K562 (cell line): ENCODE results near the gene NEU1. TPM values are rescaled to one million over a fixed set of nuclear protein-coding genes. Genes with fewer than 3 reads are reported as not detected.

Source experiments
- BCOR ChIP-seq: fragments of 450-650 bp; IDR thresholded peaks from 2 replicates; pipeline ENCODE4 v1.6.1; 2016
- EGR1 ChIP-seq: fragments of 450-650 bp; conservative IDR thresholded peaks from 2 replicates; pipeline ENCODE4 v1.6.1; 2017; ENCODE audit warnings: mild to moderate bottlenecking
- FUS ChIP-seq: fragments of 200-400 bp; formaldehyde crosslinking; optimal IDR thresholded peaks from 2 replicates; pipeline ENCODE3; 2017; ENCODE audit warnings: low read depth, low read length
- MTA1 ChIP-seq: fragments of 450-650 bp; IDR thresholded peaks from 2 replicates; pipeline ENCODE4 v1.6.1; 2017; ENCODE audit warnings: borderline replicate concordance
- MYC ChIP-seq, 2 experiments: fragments of 250-450 bp in 1 of 2; sonication (Bioruptor Pico) in 1 of 2; IDR thresholded peaks; 2 replicates each; pipeline versions ENCODE4 v1.5.1 to v1.6.1; 2012 to 2021; ENCODE audit warnings: low read depth in 2 of 2, borderline replicate concordance in 1 of 2, improper control_type of control experiment in 1 of 2, low read length in 1 of 2, mild to moderate bottlenecking in 1 of 2, moderate library complexity in 1 of 2
- RBM25 ChIP-seq: fragments of 200-400 bp; formaldehyde crosslinking; IDR thresholded peaks from 2 replicates; pipeline ENCODE4 v1.6.1; 2018; ENCODE audit warnings: low read length, low read depth, moderate library complexity; ENCODE audit not compliant: severe bottlenecking
- ZNF79 ChIP-seq: fragments of 250-450 bp; sonication (Bioruptor Pico); IDR thresholded peaks from 2 replicates; pipeline ENCODE4 v1.4.0; 2020; ENCODE audit warnings: low read depth, mild to moderate bottlenecking, moderate library complexity
- polyA plus RNA-seq, 8 experiments: library from polyadenylated mRNA; depleted of rRNA in 4 of 8; stranded (reverse) in 5 of 8; unstranded in 3 of 8; fragments of >200 nt; fragmentation: Nextera tagmentation in 2 of 8; fragmentation: Illumina TruSeq in 1 of 8; extraction: Ambion mirVana in 2 of 8; extraction: Trizol in 1 of 8; gene quantifications; 2 replicates each; pipeline versions ENCODE4 v1.2.1 to v1.2.3, GENCODE V29; 2011 to 2014; ENCODE audit warnings: inconsistent platforms in 1 of 8, missing spikeins in 1 of 8
- total RNA-seq, 7 experiments: library from RNA; depleted of rRNA in 6 of 7; stranded (reverse); fragments of >200 nt in 6 of 7; fragmentation: Illumina TruSeq in 2 of 7; extraction: Trizol in 2 of 7; gene quantifications; 2 replicates each; pipeline versions ENCODE4 v1.2.1 to v1.2.3, GENCODE V29; 2011 to 2021; ENCODE audit warnings: low replicate concordance in 1 of 7
- TF ChIP-seq, protein P1 (sequence below): sonication (generic); formaldehyde crosslinking; IDR thresholded peaks from 2 replicates; pipeline ENCODE4 v1.5.0; 2020; ENCODE audit warnings: missing genetic modification reagents
- TF ChIP-seq, protein P2 (sequence below): sonication (generic); formaldehyde crosslinking; IDR thresholded peaks from 2 replicates; pipeline ENCODE4 v1.9.0; 2022; ENCODE audit warnings: mild to moderate bottlenecking, missing genetic modification reagents
- TF ChIP-seq, protein P3 (sequence below), 2 experiments: fragments of 450-650 bp; conservative IDR thresholded peaks; 2 replicates each; pipeline ENCODE4 v1.6.1; 2017; ENCODE audit warnings: mild to moderate bottlenecking in 2 of 2, moderate library complexity in 2 of 2
- TF ChIP-seq, protein P4 (sequence below): sonication (generic); formaldehyde crosslinking; IDR thresholded peaks from 2 replicates; pipeline ENCODE4 v1.8.0; 2022; ENCODE audit warnings: mild to moderate bottlenecking, missing genetic modification reagents

Gene NEU1
- total and polyA plus RNA-seq, 9 of the 15 experiments (the other 6 are each of a cell fraction or from before 2014, with no cell fraction given): 14.8 to 67.8 (median 51.0) TPM

DNA sequence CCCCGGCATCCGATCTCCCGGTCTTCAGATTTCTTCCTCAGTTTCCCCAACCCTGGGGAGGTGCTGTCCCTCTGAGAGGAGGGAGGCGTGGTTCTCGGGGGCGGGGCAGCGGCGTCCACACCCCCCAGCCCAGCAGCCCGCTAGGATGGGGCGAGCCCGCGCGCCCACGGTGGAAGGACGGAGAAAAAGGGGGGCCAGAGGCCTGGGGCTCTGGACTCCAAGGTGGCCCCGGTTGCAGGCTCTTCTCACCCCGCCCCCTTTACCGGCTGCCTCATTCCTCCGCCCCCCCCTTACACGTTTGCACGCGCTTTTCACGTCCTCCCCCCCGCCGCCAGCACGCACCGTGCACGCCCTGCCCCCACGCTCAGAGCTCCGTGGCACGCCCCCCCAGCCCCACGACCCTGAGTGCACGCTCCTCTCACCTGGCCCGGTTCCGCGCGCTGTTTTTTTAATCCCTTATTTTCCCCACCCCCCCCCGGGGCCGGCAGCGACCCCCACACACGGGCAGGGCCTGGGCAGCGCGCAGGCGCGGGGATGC is 38.9 kb upstream of the NEU1 start (continued):
- TF ChIP-seq, protein P1, sequence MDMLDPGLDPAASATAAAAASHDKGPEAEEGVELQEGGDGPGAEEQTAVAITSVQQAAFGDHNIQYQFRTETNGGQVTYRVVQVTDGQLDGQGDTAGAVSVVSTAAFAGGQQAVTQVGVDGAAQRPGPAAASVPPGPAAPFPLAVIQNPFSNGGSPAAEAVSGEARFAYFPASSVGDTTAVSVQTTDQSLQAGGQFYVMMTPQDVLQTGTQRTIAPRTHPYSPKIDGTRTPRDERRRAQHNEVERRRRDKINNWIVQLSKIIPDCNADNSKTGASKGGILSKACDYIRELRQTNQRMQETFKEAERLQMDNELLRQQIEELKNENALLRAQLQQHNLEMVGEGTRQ (CRISPR knock-in tag): 0 out of 2 replicates have a peak, but pooled peaks have one; percentile 16
- TF ChIP-seq, protein P2, sequence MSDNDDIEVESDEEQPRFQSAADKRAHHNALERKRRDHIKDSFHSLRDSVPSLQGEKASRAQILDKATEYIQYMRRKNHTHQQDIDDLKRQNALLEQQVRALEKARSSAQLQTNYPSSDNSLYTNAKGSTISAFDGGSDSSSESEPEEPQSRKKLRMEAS: peak; percentile 37; the same call in 1 of the 2 replicates
- TF ChIP-seq, protein P3, sequence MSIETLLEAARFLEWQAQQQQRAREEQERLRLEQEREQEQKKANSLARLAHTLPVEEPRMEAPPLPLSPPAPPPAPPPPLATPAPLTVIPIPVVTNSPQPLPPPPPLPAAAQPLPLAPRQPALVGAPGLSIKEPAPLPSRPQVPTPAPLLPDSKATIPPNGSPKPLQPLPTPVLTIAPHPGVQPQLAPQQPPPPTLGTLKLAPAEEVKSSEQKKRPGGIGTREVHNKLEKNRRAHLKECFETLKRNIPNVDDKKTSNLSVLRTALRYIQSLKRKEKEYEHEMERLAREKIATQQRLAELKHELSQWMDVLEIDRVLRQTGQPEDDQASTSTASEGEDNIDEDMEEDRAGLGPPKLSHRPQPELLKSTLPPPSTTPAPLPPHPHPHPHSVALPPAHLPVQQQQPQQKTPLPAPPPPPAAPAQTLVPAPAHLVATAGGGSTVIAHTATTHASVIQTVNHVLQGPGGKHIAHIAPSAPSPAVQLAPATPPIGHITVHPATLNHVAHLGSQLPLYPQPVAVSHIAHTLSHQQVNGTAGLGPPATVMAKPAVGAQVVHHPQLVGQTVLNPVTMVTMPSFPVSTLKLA (conservative IDR thresholded peaks at IDR 0.05): peak; percentile 46 to 71
- TF ChIP-seq MYC (IDR thresholded peaks at IDR 0.05; ENCODE audit: low read depth, low read length) (no peak), MYC (CRISPR knock-in tag; IDR thresholded peaks at IDR 0.05; ENCODE audit: borderline replicate concordance, low read depth) (peak; percentile 86; the same call in 1 of the 2 replicates), MTA1 (no peak), RBM25 (no peak), EGR1 (peak; percentile 58), ZNF79 (CRISPR knock-in tag) (no peak), FUS (no peak), BCOR (peak; percentile 75)
- TF ChIP-seq, protein P4, sequence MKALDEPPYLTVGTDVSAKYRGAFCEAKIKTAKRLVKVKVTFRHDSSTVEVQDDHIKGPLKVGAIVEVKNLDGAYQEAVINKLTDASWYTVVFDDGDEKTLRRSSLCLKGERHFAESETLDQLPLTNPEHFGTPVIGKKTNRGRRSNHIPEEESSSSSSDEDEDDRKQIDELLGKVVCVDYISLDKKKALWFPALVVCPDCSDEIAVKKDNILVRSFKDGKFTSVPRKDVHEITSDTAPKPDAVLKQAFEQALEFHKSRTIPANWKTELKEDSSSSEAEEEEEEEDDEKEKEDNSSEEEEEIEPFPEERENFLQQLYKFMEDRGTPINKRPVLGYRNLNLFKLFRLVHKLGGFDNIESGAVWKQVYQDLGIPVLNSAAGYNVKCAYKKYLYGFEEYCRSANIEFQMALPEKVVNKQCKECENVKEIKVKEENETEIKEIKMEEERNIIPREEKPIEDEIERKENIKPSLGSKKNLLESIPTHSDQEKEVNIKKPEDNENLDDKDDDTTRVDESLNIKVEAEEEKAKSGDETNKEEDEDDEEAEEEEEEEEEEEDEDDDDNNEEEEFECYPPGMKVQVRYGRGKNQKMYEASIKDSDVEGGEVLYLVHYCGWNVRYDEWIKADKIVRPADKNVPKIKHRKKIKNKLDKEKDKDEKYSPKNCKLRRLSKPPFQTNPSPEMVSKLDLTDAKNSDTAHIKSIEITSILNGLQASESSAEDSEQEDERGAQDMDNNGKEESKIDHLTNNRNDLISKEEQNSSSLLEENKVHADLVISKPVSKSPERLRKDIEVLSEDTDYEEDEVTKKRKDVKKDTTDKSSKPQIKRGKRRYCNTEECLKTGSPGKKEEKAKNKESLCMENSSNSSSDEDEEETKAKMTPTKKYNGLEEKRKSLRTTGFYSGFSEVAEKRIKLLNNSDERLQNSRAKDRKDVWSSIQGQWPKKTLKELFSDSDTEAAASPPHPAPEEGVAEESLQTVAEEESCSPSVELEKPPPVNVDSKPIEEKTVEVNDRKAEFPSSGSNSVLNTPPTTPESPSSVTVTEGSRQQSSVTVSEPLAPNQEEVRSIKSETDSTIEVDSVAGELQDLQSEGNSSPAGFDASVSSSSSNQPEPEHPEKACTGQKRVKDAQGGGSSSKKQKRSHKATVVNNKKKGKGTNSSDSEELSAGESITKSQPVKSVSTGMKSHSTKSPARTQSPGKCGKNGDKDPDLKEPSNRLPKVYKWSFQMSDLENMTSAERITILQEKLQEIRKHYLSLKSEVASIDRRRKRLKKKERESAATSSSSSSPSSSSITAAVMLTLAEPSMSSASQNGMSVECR (CRISPR knock-in tag): peak; percentile 59
